Measurements from ENCODE around the gene F2. TPM values are rescaled to one million over a fixed set of nuclear protein-coding genes. Genes with fewer than 3 reads are reported as not detected.

The F2 gene
- total RNA-seq (2022; extraction: Qiagen RNA extraction; ENCODE audit: low read depth), result 1.9 to 2.6 TPM (median 2.2 TPM) in 5 replicates

GRCh38 chr11:46719048-46719542 is at the start of gene F2:
TSS of gene F2 (plus strand) at chr11:46719213. CDS start at chr11:46719236, 23 bp downstream.

GRCh38 chr11:46700241-46701077 is 18.6 kb upstream of the F2 start, which contains the start of the genes ARHGAP1 and ZNF408:
TSS of gene ARHGAP1 (minus strand) at chr11:46700619. CDS start at chr11:46696107, 4,512 bp downstream.
TSS of gene ZNF408 (plus strand) at chr11:46701031. CDS start at chr11:46701048, 17 bp downstream.

Other genes starting within 250 kb of the F2 start
- gene AMBRA1, start 125.2 kb upstream of the F2 start, total RNA-seq (2022; extraction: Qiagen RNA extraction; ENCODE audit: low read depth), result 12.9 to 16.4 TPM (median 14.0 TPM) in 5 replicates
- gene HARBI1, start 102.0 kb upstream of the F2 start, total RNA-seq (2022; extraction: Qiagen RNA extraction; ENCODE audit: low read depth), result 5.0 to 7.0 TPM (median 5.8 TPM) in 5 replicates
- 45.3 to 59.8 TPM (median 58.9 TPM) in 5 replicates for gene ATG13, start 101.7 kb upstream of the F2 start, total RNA-seq (2022; extraction: Qiagen RNA extraction; ENCODE audit: low read depth)
- gene ARHGAP1, start 18.6 kb upstream of the F2 start, total RNA-seq (2022; extraction: Qiagen RNA extraction; ENCODE audit: low read depth), result 54.6 to 62.8 TPM (median 57.6 TPM) in 5 replicates
- 17.0 to 22.4 TPM (median 18.4 TPM) in 5 replicates for gene ZNF408, start 18.2 kb upstream of the F2 start, total RNA-seq (2022; extraction: Qiagen RNA extraction; ENCODE audit: low read depth)
- gene CKAP5, start 127.1 kb downstream of the F2 start, total RNA-seq (2022; extraction: Qiagen RNA extraction; ENCODE audit: low read depth), result 58.0 to 72.9 TPM (median 66.9 TPM) in 5 replicates
- gene LRP4, start 199.3 kb downstream of the F2 start, total RNA-seq (2022; extraction: Qiagen RNA extraction; ENCODE audit: low read depth), result 7.5 to 9.6 TPM (median 8.7 TPM) in 5 replicates
- gene CSTPP1, start 217.5 kb downstream of the F2 start, total RNA-seq (2022; extraction: Qiagen RNA extraction; ENCODE audit: low read depth), result 29.1 to 32.8 TPM (median 30.7 TPM) in 5 replicates

Data from A549 treated with GW870086 at 1 μM for 4 hours (cell line).